CD4-positive, alpha-beta T cell treated with Interleukin-17A for 1 hour (primary cell): Measurements from ENCODE around the gene FOXJ1.

ENCODE experiments used
- DNase-seq: peaks from one replicate; pipeline ENCODE4 v3.0.0-alpha.2; 2020

FOXJ1 gene

DNA sequence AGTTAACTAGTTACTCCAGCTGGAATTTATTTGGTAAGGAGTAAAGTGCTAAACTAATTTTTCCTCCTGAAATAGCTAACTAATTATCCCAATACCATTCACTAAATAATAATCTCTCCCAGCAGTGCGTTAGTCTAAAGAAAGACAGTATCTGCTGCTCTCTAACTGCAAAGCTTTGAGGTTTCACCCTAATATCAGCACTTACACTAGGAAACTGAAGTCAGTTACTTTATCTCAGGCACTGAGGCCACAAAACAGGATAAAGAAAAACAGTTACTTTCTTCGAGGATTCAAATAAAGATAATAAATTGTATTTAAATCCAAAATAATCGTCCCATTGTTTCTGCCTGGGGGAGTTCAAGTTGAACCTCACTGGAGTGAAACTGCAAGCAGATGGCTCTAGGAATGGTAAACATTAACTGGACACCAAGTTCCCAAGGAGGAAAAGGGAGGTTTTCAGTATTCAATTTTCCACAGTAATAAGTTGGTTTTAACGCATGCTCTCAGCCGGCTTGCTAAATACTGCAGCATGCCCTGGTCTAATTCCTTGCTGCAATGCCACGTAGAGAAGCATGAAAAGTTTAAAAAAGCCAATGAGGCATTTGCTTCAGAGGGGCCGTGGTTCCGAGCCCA, 20.0 kb upstream of the FOXJ1 start:
- no peak for DNase-seq

DNA sequence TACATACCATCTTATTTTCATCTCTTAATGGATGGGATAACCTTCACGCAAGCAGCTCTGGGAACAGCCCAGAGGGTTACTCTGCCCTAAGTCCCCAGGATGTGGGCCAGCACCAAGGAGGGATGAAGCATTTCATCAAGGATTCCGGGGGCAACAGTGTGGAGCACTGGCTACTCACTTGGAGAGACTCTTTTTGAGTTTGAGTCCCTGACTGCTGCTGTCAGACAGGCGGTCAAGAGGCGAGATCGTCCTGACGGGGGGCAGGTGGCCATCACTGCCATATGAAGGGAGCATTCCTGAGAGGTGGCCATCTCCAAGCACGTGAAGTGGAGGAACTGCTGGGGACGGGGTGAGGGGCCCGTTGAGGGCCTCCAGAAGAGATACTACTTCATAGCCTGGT, 18.1 kb upstream of the FOXJ1 start:
- DNase-seq = no peak

- DNase-seq = no peak
These were observed 16.7 kb upstream of the FOXJ1 start for GRCh38 chr17:76157759-76158158.

- DNase-seq = no peak
These were observed 15.6 kb upstream of the FOXJ1 start for GRCh38 chr17:76156662-76156991.

- DNase-seq = no peak
These were observed 15.1 kb upstream of the FOXJ1 start for GRCh38 chr17:76155988-76156661.

DNA sequence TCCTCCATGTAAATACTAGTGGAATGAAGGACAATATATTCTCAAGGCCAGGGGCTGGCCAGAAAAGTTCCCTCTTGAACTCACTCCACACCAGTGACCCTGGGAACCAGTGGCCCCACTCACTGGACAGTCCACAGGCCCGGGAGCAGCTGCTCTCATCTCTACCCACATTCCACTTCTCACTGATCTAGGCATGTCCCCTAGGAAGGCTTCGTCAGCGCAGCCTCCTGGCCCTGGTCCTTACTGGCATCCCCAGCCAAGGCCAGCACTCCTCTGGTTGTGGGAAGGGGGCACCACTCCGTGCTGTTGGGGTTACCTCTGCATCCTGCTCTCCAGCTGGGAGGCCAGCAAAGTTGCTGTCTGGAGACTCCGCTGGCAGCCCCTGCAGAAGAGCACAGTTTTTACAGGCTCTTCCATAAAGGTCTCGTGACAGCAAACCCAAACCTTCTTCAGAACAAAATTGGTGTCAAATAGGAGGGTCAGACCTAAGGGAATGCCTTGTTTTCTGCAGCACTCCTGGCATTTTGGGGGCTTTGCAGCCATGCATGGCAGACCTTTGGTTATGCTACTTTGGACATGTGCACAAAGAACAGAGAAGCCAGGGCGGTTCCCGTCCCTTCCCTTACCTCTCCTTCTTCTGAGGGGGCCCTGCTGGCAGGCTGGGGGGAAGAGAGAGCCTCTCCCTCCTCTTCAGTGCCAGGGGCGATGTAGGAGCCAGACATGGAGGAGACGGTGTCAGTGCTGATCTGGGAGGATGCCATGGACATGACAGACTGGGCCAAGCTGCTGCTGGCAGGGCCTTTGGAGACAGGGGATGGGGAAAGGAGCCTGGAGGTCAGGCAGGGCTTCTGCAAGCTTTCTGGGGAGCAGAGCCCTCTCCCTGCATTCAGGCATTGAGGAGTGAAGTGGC, 14.1 kb upstream of the FOXJ1 start:
- no peak for DNase-seq

- DNase-seq = no peak
These were observed 13.2 kb upstream of the FOXJ1 start for GRCh38 chr17:76154292-76154691.

GRCh38 chr17:76153640-76154039, 12.6 kb upstream of the FOXJ1 start:
- DNase-seq = no peak

- DNase-seq = no peak
These were observed 12.2 kb upstream of the FOXJ1 start for GRCh38 chr17:76153202-76153601.

DNA sequence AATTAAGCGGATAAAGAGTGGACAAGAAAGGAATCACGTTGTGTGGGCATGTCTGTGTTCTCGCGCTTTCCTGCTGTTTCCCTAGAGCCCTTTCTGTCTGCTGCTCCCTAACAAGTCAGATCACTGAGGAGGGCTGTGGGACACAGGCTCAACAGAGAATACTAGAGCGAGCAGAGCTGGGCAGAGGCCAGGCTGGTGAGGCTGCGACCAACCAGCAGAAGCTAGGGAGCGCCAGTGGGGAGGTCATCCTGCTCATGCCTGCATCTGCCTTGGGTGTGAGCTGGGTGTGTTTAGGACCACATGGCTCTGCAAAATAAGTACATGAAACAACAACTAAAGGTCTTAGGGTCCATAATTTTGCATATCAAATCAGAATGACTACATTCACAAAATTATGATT, 11.5 kb upstream of the FOXJ1 start:
- DNase-seq = no peak

- DNase-seq = peak; percentile 49
These were observed 10.9 kb upstream of the FOXJ1 start for GRCh38 chr17:76151896-76152454.

DNA sequence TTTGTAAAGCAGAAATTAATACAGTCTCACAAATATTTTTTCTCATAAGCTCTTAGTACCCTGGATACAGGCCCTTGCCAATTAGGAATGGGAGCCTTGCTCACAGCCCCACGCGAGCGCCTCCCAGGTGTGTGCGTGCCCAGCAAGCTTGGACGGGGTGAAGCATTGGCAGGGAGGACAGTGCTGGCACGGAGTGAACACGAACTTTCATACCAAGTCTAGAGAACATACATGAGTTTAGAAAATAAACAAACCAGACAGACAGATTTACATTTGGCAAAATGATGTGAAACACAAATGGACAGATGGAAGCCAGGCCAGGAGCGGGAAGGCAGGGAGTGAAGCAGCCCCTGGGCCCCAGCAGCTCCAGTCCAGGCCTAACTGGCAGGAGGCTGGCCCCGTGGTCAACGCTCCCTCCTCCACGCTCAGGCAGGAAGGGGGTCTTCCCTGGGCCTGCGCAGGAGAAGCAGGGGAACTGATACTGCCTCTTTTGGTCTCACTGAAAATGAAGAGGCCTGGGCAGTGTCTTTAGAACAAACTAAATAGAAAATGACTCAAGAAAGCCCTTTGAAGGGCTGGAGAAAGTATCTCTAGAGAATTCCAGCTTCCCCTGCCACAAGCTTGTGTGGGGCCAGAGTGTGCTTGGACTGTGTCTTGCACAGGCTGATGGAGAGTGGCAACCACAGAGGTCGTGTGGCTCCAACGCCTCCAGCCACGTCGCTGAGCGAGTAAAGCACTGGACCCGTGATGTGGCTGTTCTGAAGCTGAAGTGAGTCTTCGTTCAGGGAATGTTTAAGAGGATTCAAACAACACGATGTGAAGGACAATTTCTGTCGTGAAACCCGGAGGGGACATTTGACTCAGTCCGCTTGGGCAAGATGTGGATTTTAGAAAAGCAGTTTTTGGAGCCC, 9.9 kb upstream of the FOXJ1 start:
- no peak for DNase-seq

DNA sequence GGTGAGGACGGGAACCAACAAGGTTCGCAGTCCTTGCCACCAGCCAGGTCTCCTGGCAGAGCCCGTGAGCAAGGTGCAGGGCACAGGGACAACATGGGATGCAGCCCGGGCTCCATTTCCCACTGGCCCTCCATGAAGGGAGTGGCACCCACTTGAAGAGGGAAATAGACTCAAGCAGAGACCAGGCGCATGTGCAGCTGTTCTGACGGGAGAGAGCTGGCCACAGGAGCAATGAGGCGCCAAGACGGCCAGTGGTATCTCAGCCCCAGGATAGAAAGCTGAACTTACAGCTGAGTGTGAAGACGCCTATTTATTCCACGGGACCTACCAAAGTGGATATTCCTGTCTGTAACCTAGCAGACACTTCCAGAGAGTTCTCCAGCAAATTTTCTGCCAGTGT, 8.2 kb upstream of the FOXJ1 start:
- no peak for DNase-seq

- DNase-seq = no peak
These were observed 6.9 kb upstream of the FOXJ1 start for GRCh38 chr17:76148015-76148326.

DNA sequence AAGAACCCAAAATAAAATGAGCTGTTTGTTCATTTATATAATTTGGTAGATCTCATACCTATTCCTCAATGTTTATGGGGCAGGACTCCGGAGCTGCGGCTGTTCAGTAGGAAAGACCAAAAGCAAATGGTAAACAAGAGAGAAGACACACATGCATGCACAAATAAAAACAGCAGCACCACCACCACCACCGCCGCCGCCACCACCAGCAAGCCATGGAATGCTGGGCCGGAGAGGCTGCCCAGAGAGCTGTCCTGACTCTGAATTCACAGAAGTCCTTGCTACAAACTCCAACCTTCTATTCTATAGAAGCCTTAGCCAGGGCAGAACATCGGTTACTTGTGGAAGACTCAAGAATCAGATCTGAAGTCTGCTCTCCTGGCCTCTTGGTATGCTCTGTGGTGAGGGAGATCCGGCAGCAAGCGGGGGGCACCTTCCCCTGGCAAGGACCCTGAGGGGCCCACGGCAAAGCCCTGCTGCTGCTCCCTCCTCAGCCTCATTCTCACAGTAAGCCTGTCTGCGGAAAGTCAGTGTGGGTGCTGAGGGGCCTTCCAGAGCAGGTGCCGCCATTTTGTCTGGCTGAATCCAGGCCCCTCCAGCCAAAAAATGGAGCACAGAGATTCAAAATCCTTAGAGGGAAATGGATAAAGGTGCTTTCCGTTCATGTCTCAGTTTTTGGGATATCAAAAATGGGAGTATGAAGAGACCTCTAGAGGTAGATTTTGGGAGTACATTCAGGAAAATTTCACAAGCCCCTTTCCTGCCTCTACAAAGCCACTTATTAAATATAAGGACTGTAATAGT, 6.4 kb upstream of the FOXJ1 start:
- DNase-seq = no peak

- DNase-seq = no peak
These were observed 5.2 kb upstream of the FOXJ1 start for GRCh38 chr17:76146053-76146851.

DNA sequence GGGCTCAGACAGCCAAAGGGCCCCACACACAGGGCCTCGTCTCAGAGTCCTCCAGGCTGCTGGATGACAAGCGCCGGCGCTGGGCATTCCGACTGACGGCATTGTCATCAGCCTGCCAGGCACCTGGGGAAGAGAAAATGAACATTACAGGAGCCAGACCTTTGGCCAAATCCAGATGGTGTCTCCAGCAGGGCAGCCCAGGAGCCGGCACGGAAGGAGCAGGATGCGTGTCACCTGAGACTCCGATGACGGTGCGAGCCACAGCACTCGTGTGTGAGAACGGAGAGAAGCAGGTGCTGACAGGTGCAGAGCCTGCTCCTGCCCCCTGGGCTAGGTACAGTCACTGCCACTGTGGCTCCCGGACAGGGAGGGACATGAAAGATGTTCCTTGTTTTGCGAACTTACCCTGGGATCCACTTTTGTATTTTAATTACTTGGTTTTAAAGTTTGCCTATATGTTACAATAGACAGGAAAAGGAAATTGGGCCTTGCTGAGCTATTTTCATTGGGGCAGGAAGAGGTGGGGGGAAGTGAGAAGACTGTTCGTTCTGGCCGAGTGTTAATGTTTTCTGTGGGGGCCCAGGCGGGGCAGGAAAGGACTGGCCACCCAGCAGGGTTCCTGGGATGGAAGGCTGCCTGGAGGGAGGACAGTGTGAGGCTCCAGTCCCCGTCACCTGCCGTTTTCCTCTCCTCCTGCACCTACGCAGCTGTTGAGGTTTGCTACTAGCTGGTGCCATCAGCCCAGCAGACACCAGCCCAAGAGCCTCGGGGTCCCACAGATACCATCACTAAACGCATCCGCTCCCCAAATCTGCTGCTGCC, 4.4 kb upstream of the FOXJ1 start:
- DNase-seq = peak; percentile 66

DNA sequence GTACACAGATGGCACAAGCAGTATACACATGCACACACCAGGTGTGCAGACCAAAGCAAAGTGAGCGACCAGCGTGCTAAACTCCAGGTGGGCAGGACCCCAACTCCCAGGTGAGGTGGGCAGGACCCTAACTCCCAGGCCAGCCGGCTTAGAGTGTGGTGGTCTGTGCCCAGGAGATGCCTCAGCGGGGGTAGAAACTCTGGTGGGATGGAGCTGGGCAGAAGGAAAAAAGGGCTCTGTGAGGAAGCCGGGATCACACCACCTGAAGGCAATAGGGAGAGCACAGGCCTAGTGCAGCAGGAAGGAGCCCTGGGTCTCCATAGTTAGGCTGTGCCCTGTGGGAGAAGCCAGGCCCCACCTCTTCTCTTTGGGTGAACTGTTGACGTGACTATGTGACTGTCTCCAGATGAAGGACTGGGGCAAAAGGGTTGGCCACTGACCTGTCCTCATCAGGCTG, 1.6 kb upstream of the FOXJ1 start:
- DNase-seq = no peak

- DNase-seq = no peak
These were observed 1.1 kb upstream of the FOXJ1 start for GRCh38 chr17:76142039-76142584.
